Caco-2 (cell line): ENCODE results near the gene RANBP3. TPM values are rescaled to one million over a fixed set of nuclear protein-coding genes. Genes with fewer than 3 reads are reported as not detected.

Experiments used
- BruUV-seq: library from RNA; stranded (reverse); fragments of 400-500 nt; replicated peaks from 2 replicates; lab custom pipeline; 2021; lab: Mats Ljungman, UMichigan
- CTCF ChIA-PET: fragments of 300-600 bp; sonication (Branson Sonifier 250); formaldehyde crosslinking; loops from one replicate; lab custom pipeline; 2022; ENCODE audit warnings: antibody characterized with exemption; lab: Charles Lee
- POLR2A ChIA-PET: fragments of 300-600 bp; sonication (Branson Sonifier 250); formaldehyde crosslinking; loops from one replicate; lab custom pipeline; 2022; ENCODE audit warnings: antibody characterized with exemption; lab: Charles Lee
- DNase-seq, 2 experiments: peaks; one replicate each; pipeline versions ENCODE4 v3.0.0 to v3.0.0-alpha.2; 2020 to 2022
- H3K27me3 ChIP-seq: replicated peaks from 2 replicates; pipeline ENCODE4 v1.6.0; 2011; ENCODE audit warnings: low read length; ENCODE audit not compliant: control insufficient read depth, insufficient read depth
- H3K36me3 ChIP-seq: 2 replicates; pipeline ENCODE4 v1.5.1; 2011; ENCODE audit warnings: low read length; ENCODE audit not compliant: control insufficient read depth, insufficient read depth
- H3K4me1 ChIP-seq: fragments of 250-450 bp; sonication (Bioruptor Pico); 2 replicates; pipeline ENCODE4 v1.5.1; 2020; ENCODE audit warnings: mild to moderate bottlenecking
- H3K4me3 ChIP-seq: 2 replicates; pipeline ENCODE4 v1.5.1; 2011; ENCODE audit warnings: low read depth, mild to moderate bottlenecking, control low read depth, low read length
- H3K9me3 ChIP-seq: fragments of 250-450 bp; sonication (Bioruptor Pico); 2 replicates; pipeline ENCODE4 v1.5.1; 2020; ENCODE audit warnings: mild to moderate bottlenecking, moderate library complexity
- H3K27ac Mint-ChIP-seq: one replicate; pipeline ENCODE4 v1.8.0; 2022; ENCODE audit warnings: mixed read lengths; ENCODE audit not compliant: unreplicated experiment
- H3K27me3 Mint-ChIP-seq: one replicate; pipeline ENCODE4 v1.8.0; 2022; ENCODE audit warnings: mixed read lengths; ENCODE audit not compliant: insufficient read depth, unreplicated experiment
- H3K36me3 Mint-ChIP-seq: one replicate; pipeline ENCODE4 v1.8.0; 2022; ENCODE audit warnings: mild to moderate bottlenecking, mixed read lengths; ENCODE audit not compliant: insufficient read depth, unreplicated experiment
- H3K4me1 Mint-ChIP-seq: one replicate; pipeline ENCODE4 v1.8.0; 2022; ENCODE audit warnings: low read depth, mixed read lengths; ENCODE audit not compliant: unreplicated experiment
- H3K4me3 Mint-ChIP-seq: one replicate; pipeline ENCODE4 v1.8.0; 2022; ENCODE audit warnings: mild to moderate bottlenecking, moderate library complexity, mixed read lengths; ENCODE audit not compliant: unreplicated experiment
- H3K9me3 Mint-ChIP-seq: one replicate; pipeline ENCODE4 v1.8.0; 2022; ENCODE audit warnings: mixed read lengths; ENCODE audit not compliant: unreplicated experiment
- intact Hi-C: fragments of 100-400 bp; cut with micrococcal nuclease; formaldehyde crosslinking; loops from one replicate; pipeline ENCODE4 v1.10.0; 2022; ENCODE audit not compliant: unreplicated experiment
- total RNA-seq: library from RNA; stranded (reverse); gene quantifications from 2 replicates; pipeline ENCODE4 v1.2.3, GENCODE V29; 2022
- TF ChIP-seq, protein P1 (sequence below), 2 experiments: fragments of 200-600 bp in 1 of 2; IDR thresholded peaks; 1 replicate in 1 of 2; 2 replicates in 1 of 2; pipeline versions ENCODE4 v1.5.1 to v1.8.0; 2011 to 2022; ENCODE audit warnings: antibody characterized with exemption in 1 of 2, control low read depth in 1 of 2, inconsistent platforms in 1 of 2, low read depth in 1 of 2, low read length in 1 of 2, mild to moderate bottlenecking in 1 of 2, moderate library complexity in 1 of 2; ENCODE audit not compliant: insufficient read depth in 1 of 2, severe bottlenecking in 1 of 2, unreplicated experiment in 1 of 2

Gene RANBP3
- total RNA-seq, 1 experiment from 2014 or later, result 90.4 TPM

DNA sequence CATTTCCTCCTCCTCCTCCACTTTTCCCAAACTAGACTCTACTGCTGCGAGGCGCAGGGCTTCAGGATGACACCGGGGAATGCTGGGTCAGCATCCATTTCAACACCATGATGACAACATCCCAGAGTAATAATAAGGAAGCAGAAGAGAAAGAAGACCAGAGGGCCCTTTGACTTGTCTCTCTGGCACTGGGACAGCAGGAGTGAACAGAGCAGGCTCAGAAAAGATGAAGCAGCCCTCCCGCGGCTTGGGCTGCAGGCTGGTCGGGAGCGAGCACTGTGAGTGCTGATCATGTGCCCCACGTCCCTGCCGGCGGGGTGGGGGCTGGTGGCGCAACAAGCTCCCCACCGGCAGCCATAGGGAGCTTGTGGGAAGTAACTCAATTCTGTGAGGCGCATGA is 30.5 kb downstream of the RANBP3 start:
- H3K27me3 Mint-ChIP-seq, result no peaks in the 10 kb centered on the region
- POLR2A ChIA-PET, result no interaction called here
- H3K36me3 Mint-ChIP-seq, result peaks cover 23% of the 10 kb centered on the region
- no peaks in the 10 kb centered on the region for H3K4me1 Mint-ChIP-seq
- intact Hi-C loops, result no loop called here
- no peak overlapping the region for H3K4me3 Mint-ChIP-seq
- BruUV-seq, result no TSS peak
- H3K27ac Mint-ChIP-seq, result peak overlapping the region; percentile 49
- Histone ChIP-seq H3K4me1 (peaks cover 5% of the 10 kb centered on the region; the same call in 1 of the 2 replicates), H3K9me3 (no peaks in the 10 kb centered on the region), H3K27me3 (no peaks in the 10 kb centered on the region), H3K36me3 (peaks cover 4% of the 10 kb centered on the region), H3K4me3 (no peak overlapping the region)
- no peak for DNase-seq
- no peaks in the 10 kb centered on the region for H3K9me3 Mint-ChIP-seq
- CTCF ChIA-PET, result no interaction called here
- TF ChIP-seq, protein P1, sequence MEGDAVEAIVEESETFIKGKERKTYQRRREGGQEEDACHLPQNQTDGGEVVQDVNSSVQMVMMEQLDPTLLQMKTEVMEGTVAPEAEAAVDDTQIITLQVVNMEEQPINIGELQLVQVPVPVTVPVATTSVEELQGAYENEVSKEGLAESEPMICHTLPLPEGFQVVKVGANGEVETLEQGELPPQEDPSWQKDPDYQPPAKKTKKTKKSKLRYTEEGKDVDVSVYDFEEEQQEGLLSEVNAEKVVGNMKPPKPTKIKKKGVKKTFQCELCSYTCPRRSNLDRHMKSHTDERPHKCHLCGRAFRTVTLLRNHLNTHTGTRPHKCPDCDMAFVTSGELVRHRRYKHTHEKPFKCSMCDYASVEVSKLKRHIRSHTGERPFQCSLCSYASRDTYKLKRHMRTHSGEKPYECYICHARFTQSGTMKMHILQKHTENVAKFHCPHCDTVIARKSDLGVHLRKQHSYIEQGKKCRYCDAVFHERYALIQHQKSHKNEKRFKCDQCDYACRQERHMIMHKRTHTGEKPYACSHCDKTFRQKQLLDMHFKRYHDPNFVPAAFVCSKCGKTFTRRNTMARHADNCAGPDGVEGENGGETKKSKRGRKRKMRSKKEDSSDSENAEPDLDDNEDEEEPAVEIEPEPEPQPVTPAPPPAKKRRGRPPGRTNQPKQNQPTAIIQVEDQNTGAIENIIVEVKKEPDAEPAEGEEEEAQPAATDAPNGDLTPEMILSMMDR (IDR thresholded peaks at IDR 0.05; ENCODE audit: insufficient read depth in 1 of 2, low read depth in 1 of 2, low read length in 1 of 2, severe bottlenecking in 1 of 2, unreplicated experiment in 1 of 2), result no peak

DNA sequence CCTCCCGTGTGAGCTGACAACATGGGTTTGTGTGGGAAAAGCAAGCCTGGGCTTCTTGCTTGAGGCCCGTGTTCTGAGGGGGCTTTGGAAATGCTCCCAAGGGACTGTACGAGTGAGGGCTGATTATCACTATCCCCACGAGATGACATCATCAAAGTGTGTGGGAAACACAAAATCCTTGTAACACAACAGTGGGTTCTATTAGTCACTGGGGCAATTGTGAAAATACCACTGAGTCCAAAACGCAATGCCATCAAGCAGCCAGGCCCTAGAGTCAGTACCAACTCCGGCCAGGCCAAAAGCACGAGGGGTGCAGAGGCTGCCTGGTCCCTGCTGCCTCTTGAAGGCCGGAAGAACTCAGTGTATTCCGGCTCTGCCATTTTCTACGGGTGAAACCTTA is 34.3 kb downstream of the RANBP3 start:
- TF ChIP-seq, protein P1 (IDR thresholded peaks at IDR 0.05; ENCODE audit: insufficient read depth in 1 of 2, low read depth in 1 of 2, low read length in 1 of 2, severe bottlenecking in 1 of 2, unreplicated experiment in 1 of 2), result no peak
- CTCF ChIA-PET, result no interaction called here
- intact Hi-C loops, result no loop called here
- peaks cover 43% of the 10 kb centered on the region for H3K36me3 Mint-ChIP-seq
- H3K4me1 Mint-ChIP-seq, result no peaks in the 10 kb centered on the region
- Histone ChIP-seq H3K36me3 (peaks cover 6% of the 10 kb centered on the region), H3K9me3 (no peaks in the 10 kb centered on the region), H3K4me3 (no peak overlapping the region), H3K27me3 (no peaks in the 10 kb centered on the region), H3K4me1 (no peaks in the 10 kb centered on the region)
- no peak overlapping the region for H3K4me3 Mint-ChIP-seq
- no peak for DNase-seq
- H3K27me3 Mint-ChIP-seq, result no peaks in the 10 kb centered on the region
- POLR2A ChIA-PET, result no interaction called here
- H3K27ac Mint-ChIP-seq, result no peak overlapping the region
- no peaks in the 10 kb centered on the region for H3K9me3 Mint-ChIP-seq
- BruUV-seq, result no TSS peak

DNA sequence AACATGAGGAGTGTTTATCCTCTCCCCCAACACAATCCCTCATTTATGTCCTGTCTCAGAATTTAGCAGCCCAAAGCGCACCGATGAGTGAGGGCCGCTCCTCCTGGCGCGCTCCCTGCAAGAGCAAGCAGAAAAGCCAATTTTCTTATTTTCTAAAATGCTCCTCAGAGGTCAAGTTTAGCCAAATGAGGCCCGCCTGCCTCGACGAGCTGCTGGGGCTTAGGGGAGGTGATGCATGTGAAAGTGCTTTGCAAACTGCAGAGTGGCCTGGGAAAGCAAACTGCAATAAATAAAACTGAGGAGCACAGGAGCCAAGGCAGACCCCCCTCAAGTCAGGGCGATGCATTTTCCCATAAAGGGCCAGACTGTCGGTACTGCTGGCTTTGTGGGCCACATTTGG is 34.9 kb downstream of the RANBP3 start:
- POLR2A ChIA-PET, result no interaction called here
- no peak overlapping the region for H3K27ac Mint-ChIP-seq

More for the DNA sequence above, 34.9 kb downstream of the RANBP3 start:
- Mint-ChIP-seq H3K36me3 (peaks cover 49% of the 10 kb centered on the region), H3K27me3 (no peaks in the 10 kb centered on the region), H3K4me3 (no peak overlapping the region), H3K4me1 (no peaks in the 10 kb centered on the region), H3K9me3 (no peaks in the 10 kb centered on the region)
- Histone ChIP-seq H3K4me1 (no peaks in the 10 kb centered on the region), H3K36me3 (peaks cover 6% of the 10 kb centered on the region), H3K9me3 (no peaks in the 10 kb centered on the region), H3K27me3 (no peaks in the 10 kb centered on the region), H3K4me3 (no peak overlapping the region)
- intact Hi-C loops, result no loop called here
- CTCF ChIA-PET, result no interaction called here
- TF ChIP-seq, protein P1 (IDR thresholded peaks at IDR 0.05; ENCODE audit: insufficient read depth in 1 of 2, low read depth in 1 of 2, low read length in 1 of 2, severe bottlenecking in 1 of 2, unreplicated experiment in 1 of 2), result no peak
- no TSS peak for BruUV-seq
- DNase-seq, result no peak
